Epithelial cell of proximal tubule (primary cell): ENCODE data around the gene TRERF1. TPM values are rescaled to one million over a fixed set of nuclear protein-coding genes. Genes with fewer than 3 reads are reported as not detected.

Source experiments
- DNase-seq: peaks from one replicate; pipeline ENCODE4 v3.0.0-alpha.2; 2011; ENCODE audit warnings: low read depth
- H3K4me3 ChIP-seq: 2 replicates; pipeline ENCODE4 v1.5.1; 2011; ENCODE audit warnings: low read depth, mild to moderate bottlenecking, low read length
- total RNA-seq: library from RNA; depleted of rRNA; stranded (reverse); fragments of >200 nt; gene quantifications from 2 replicates; pipeline ENCODE4 v1.2.3, GENCODE V29; 2015
- TF ChIP-seq, protein P1 (sequence below): conservative IDR thresholded peaks from 2 replicates; pipeline ENCODE4 v1.5.1; 2012; ENCODE audit warnings: low read depth, mild to moderate bottlenecking, low read length

TRERF1 gene
- total RNA-seq, 1 donor from 2014 or later: 2.2 TPM

DNA sequence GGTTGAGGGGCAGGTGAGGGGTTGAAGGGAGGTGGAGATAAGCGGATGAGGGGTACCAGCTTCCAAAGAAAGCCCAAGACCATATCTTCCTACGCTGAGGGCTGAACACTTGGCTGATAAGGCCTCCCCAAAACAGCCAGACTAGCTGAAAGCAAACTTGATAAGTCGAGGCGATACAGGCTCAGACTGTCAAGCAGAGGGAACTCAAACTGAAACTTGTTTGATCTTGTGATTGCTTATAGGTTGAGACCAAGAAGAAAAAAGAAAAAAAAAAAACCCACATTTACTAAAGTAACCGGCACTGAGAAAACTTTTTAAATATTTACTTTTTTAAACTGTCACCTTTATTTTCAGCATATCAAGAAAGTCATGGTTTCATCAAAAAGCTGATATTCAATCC is 73.6 kb downstream of the TRERF1 start:
- DNase-seq: no peak
- TF ChIP-seq, protein P1, sequence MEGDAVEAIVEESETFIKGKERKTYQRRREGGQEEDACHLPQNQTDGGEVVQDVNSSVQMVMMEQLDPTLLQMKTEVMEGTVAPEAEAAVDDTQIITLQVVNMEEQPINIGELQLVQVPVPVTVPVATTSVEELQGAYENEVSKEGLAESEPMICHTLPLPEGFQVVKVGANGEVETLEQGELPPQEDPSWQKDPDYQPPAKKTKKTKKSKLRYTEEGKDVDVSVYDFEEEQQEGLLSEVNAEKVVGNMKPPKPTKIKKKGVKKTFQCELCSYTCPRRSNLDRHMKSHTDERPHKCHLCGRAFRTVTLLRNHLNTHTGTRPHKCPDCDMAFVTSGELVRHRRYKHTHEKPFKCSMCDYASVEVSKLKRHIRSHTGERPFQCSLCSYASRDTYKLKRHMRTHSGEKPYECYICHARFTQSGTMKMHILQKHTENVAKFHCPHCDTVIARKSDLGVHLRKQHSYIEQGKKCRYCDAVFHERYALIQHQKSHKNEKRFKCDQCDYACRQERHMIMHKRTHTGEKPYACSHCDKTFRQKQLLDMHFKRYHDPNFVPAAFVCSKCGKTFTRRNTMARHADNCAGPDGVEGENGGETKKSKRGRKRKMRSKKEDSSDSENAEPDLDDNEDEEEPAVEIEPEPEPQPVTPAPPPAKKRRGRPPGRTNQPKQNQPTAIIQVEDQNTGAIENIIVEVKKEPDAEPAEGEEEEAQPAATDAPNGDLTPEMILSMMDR: no peak
- no peak overlapping the region for H3K4me3 ChIP-seq

DNA sequence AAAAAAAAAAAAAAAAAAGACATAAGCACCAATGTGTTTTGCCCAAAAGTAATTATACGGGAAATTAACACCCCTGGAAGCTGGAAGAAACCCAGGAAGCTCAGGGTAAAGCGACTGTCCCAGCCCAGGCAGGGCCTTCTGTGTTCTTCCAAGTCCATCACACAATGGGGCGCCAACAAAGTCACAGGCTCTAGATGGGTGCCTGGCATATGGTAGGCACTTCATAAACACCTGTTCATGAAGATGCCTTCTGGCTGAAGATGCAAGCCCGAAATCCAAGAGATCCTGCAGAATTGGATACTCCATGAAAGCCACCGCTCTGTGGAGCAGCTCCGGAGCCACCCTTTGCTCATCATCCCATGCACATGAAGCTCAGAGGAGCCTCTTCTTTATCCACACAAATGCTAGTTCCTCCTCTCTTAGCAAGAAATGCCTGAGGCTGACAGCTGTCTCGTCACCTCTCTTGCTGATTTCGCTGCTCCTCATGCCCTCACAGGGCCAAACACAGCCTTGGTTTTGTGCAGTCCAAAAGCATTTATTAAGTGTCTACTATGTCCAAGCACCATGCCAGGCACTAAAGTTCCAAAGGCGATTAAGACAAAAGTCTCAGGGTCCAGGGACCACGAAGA is 76.6 kb downstream of the TRERF1 start:
- no peak overlapping the region for H3K4me3 ChIP-seq
- TF ChIP-seq, protein P1: no peak
- DNase-seq: no peak

DNA sequence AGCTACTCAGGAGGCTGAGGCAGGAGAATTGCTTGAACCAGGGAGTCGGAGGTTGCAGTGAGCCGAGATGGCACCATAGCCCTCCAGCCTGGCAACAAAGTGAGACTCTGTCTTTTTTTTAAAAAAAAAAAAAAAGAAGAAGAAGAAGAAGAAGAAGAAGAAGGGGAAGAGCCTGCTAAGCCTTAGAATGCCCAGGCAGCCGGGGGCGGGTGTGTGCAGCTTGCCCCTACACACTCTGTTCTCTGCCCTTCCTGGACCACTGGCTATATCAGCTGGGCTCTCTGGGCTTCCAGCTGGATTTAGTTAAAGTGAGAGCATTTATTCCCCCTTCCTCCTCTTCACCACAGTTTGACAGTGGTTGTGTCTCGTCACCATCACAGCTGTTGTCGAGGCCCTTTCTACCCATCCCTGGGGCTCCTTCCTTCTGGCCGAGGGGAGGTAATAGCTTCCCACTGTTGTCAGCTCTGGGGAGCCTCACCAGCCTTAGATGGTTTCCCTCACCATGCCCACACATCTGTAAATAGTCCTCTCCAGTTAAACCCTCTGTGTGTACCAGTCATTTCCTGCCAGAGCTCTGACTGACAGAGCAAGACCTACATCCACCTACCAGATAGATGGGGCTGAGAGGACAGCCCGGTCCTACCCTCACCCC is 77.6 kb downstream of the TRERF1 start:
- no peak overlapping the region for H3K4me3 ChIP-seq
- DNase-seq: no peak
- TF ChIP-seq, protein P1: no peak

DNA sequence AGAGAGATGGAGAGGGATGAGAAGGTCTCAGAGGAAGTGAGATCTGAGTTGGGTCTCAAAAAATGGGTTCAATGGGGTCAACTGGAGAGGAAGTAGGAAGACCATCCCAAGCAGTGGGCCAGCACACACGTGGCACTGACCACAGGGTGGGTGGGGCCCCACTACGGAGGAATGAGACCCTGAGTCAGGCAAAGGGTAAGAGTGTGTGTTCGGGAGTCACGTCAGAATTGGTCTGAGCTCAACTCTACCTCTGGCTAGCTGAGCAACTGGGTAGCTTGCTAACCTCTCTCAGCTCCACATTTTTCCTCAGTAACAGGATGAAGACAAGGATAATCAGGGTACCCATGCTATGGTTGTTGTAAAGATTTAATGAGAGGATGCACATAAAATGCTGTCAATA is 79.0 kb downstream of the TRERF1 start:
- DNase-seq: no peak
- TF ChIP-seq, protein P1: no peak
- no peak overlapping the region for H3K4me3 ChIP-seq

DNA sequence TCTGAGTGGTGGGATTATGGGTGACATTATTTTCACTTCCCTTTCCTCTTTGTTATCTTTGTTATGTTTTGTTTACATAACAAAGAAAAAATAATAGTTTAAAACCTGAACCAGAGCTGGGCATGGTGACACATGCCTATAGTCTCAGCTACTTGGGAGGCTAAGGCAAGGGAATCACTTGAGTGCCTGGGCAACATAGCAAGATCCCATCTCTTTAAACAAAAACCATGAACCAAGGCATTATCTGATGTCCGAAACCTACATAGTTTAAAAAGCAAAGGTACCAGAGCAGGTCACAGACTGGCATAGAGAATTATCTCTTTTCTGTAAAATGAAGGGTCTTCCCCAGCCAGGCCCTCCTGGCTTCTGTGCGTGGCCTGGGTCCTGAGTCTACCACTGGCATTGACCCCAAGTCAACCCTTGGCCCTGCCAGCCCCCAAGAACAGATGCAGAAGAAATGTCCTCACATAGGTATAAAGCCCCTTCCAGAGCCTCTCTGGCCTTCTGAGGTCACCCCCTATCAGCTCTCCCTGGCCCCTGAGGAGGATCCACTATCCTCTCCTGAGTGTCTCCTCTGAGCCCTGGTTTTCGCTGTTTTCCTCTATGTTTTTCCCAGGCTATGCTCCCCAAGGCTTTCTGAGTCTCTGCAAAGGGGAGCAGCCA is 81.3 kb downstream of the TRERF1 start:
- TF ChIP-seq, protein P1: no peak
- no peak for DNase-seq
- no peak overlapping the region for H3K4me3 ChIP-seq

DNA sequence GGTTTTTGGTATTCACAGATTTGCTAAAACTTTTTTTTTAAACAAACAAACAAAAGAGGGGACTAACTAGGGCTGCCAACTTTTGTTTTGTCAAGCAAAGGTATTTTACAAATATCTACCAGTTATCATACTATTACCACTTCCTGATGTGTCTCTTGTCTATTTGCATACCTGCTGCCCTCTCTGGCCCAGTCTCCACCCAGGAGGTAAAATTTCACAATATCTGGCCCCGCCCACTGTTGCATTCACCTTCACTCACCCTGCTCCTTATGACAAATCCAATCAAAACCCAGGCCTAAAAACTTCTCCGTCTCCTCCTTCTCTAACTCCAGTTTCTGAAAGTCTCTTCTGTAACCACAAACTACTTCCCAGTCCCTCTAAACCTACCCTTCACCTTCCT is 82.2 kb downstream of the TRERF1 start:
- DNase-seq: no peak
- TF ChIP-seq, protein P1: no peak
- H3K4me3 ChIP-seq: no peak overlapping the region
